WTC11 (cell line): ENCODE measurements around the gene MAP3K6. TPM values are rescaled to one million over a fixed set of nuclear protein-coding genes. Genes with fewer than 3 reads are reported as not detected.

Experiments
- ATAC-seq: fragments of 200-7000 bp; cut with Tn5 transposase; 2 replicates; pipeline ENCODE4 v1.10.0; 2021; ENCODE audit warnings: mild to moderate bottlenecking, moderate library complexity
- CTCF ChIA-PET: fragments of 300-600 bp; sonication (Branson Sonifier 250); formaldehyde crosslinking; loops from one replicate; lab custom pipeline; 2021; ENCODE audit warnings: antibody characterized with exemption; lab: Charles Lee
- POLR2A ChIA-PET: fragments of 350-600 bp; sonication (Branson Sonifier 250); formaldehyde crosslinking; loops from one replicate; lab custom pipeline; 2021; ENCODE audit warnings: antibody characterized with exemption; lab: Charles Lee
- DNase-seq: peaks from one replicate; pipeline ENCODE4 v3.0.0; 2021; ENCODE audit warnings: low spot score
- H3K27ac Mint-ChIP-seq: 2 replicates; pipeline ENCODE4 v1.8.0; 2021; ENCODE audit warnings: mixed read lengths
- H3K27me3 Mint-ChIP-seq: 2 replicates; pipeline ENCODE4 v1.8.0; 2021; ENCODE audit warnings: low read depth, mild to moderate bottlenecking, moderate library complexity, mixed read lengths
- H3K36me3 Mint-ChIP-seq: 2 replicates; pipeline ENCODE4 v1.8.0; 2021; ENCODE audit warnings: mixed read lengths
- H3K4me1 Mint-ChIP-seq: 2 replicates; pipeline ENCODE4 v1.8.0; 2022; ENCODE audit warnings: mixed read lengths
- H3K4me3 Mint-ChIP-seq: 2 replicates; pipeline ENCODE4 v1.8.0; 2021; ENCODE audit warnings: mild to moderate bottlenecking, moderate library complexity, mixed read lengths
- H3K9me3 Mint-ChIP-seq: 2 replicates; pipeline ENCODE4 v1.8.0; 2021; ENCODE audit warnings: mixed read lengths
- AR ChIP-seq: fragments of 250-450 bp; sonication (Bioruptor Pico); IDR thresholded peaks from 2 replicates; pipeline ENCODE4 v1.9.0; 2021; ENCODE audit warnings: mild to moderate bottlenecking
- ATF1 ChIP-seq: sonication (generic); formaldehyde crosslinking; IDR thresholded peaks from 2 replicates; pipeline ENCODE4 v1.8.1; 2023; ENCODE audit warnings: mild to moderate bottlenecking, moderate library complexity, missing genetic modification reagents
- CREB1 ChIP-seq: sonication (generic); formaldehyde crosslinking; IDR thresholded peaks from 2 replicates; pipeline ENCODE4 v1.8.0; 2023; ENCODE audit warnings: mild to moderate bottlenecking, missing genetic modification reagents
- E2F1 ChIP-seq: sonication (generic); formaldehyde crosslinking; IDR thresholded peaks from 2 replicates; pipeline ENCODE4 v1.8.0; 2022; ENCODE audit warnings: mild to moderate bottlenecking, missing genetic modification reagents
- EMX1 ChIP-seq: fragments of 250-450 bp; sonication (Bioruptor Pico); IDR thresholded peaks from 2 replicates; pipeline ENCODE4 v1.8.0; 2021; ENCODE audit warnings: mild to moderate bottlenecking
- ETV6 ChIP-seq: sonication (generic); formaldehyde crosslinking; IDR thresholded peaks from 2 replicates; pipeline ENCODE4 v1.8.1; 2022; ENCODE audit warnings: mild to moderate bottlenecking, missing genetic modification reagents
- JAZF1 ChIP-seq: fragments of 250-450 bp; sonication (Bioruptor Pico); IDR thresholded peaks from 2 replicates; pipeline ENCODE4 v1.9.0; 2021; ENCODE audit warnings: moderate library complexity, mild to moderate bottlenecking, inconsistent platforms
- KAT7 ChIP-seq: sonication (generic); formaldehyde crosslinking; IDR thresholded peaks from 2 replicates; pipeline ENCODE4 v1.8.1; 2023; ENCODE audit warnings: missing genetic modification reagents, mild to moderate bottlenecking, borderline replicate concordance
- NR1H2 ChIP-seq: sonication (generic); formaldehyde crosslinking; IDR thresholded peaks from 2 replicates; pipeline ENCODE4 v1.9.0; 2021; ENCODE audit warnings: mild to moderate bottlenecking, moderate library complexity, missing genetic modification reagents
- PRDM15 ChIP-seq: sonication (generic); formaldehyde crosslinking; IDR thresholded peaks from 2 replicates; pipeline ENCODE4 v1.8.0; 2022; ENCODE audit warnings: missing genetic modification reagents
- SP1 ChIP-seq: sonication (generic); formaldehyde crosslinking; conservative IDR thresholded peaks from 2 replicates; pipeline ENCODE4 v1.8.1; 2022; ENCODE audit warnings: missing genetic modification reagents
- TEAD4 ChIP-seq: sonication (generic); formaldehyde crosslinking; IDR thresholded peaks from 2 replicates; pipeline ENCODE4 v1.8.0; 2022; ENCODE audit warnings: mild to moderate bottlenecking, missing genetic modification reagents
- TP53 ChIP-seq: sonication (generic); formaldehyde crosslinking; IDR thresholded peaks from 2 replicates; pipeline ENCODE4 v1.8.1; 2023; ENCODE audit warnings: mild to moderate bottlenecking, missing genetic modification reagents
- USF2 ChIP-seq: sonication (generic); formaldehyde crosslinking; IDR thresholded peaks from 2 replicates; pipeline ENCODE4 v1.8.1; 2023; ENCODE audit warnings: mild to moderate bottlenecking, missing genetic modification reagents, moderate library complexity
- ZBTB21 ChIP-seq: sonication (generic); formaldehyde crosslinking; IDR thresholded peaks from 2 replicates; pipeline ENCODE4 v1.8.1; 2023; ENCODE audit warnings: mild to moderate bottlenecking, missing genetic modification reagents, borderline replicate concordance
- ZNF121 ChIP-seq: sonication (generic); formaldehyde crosslinking; IDR thresholded peaks from 2 replicates; pipeline ENCODE4 v1.8.0; 2023; ENCODE audit warnings: missing genetic modification reagents
- ZNF423 ChIP-seq: fragments of 250-450 bp; sonication (Bioruptor Pico); IDR thresholded peaks from 2 replicates; pipeline ENCODE4 v2.1.2; 2022; ENCODE audit warnings: mild to moderate bottlenecking, moderate library complexity
- ZNF671 ChIP-seq: fragments of 250-450 bp; sonication (Bioruptor Pico); IDR thresholded peaks from 2 replicates; pipeline ENCODE4 v1.8.0; 2021; ENCODE audit warnings: mild to moderate bottlenecking
- total RNA-seq: library from RNA; stranded (reverse); gene quantifications from 3 replicates; pipeline ENCODE4 v1.2.3, GENCODE V29; 2021

Gene MAP3K6
- total RNA-seq, 1 experiment from 2014 or later: 15.0 TPM

- TF ChIP-seq E2F1 (CRISPR knock-in tag) (no peak), ZNF671 (CRISPR knock-in tag) (no peak), TEAD4 (CRISPR knock-in tag) (no peak), ZBTB21 (CRISPR knock-in tag) (no peak), ETV6 (CRISPR knock-in tag) (no peak), ATF1 (CRISPR knock-in tag) (no peak)
Observed at GRCh38 chr1:27307874-27308598, 58.7 kb downstream of the MAP3K6 start (continued).

- POLR2A ChIA-PET: interaction anchor here (0.5 to 2.6 kb wide), 10 partner anchors 11 to 1362 kb away, joined by 3 to 21 read pairs (median 3); partner anchors contain the start of genes AHDC1, CD164L2, MAP3K6 and SYTL1
- peak overlapping the region; percentile 50 for H3K4me3 Mint-ChIP-seq
- TF ChIP-seq PRDM15 (CRISPR knock-in tag) (0 out of 2 replicates have a peak, but pooled peaks have one; percentile 40), ZNF121 (CRISPR knock-in tag) (no peak), ZNF423 (peak; percentile 71), USF2 (CRISPR knock-in tag) (0 out of 2 replicates have a peak, but pooled peaks have one; percentile 16), SP1 (CRISPR knock-in tag) (peak; percentile 46; the same call in 1 of the 2 replicates), KAT7 (CRISPR knock-in tag) (0 out of 2 replicates have a peak, but pooled peaks have one; percentile 52), CREB1 (no peak)
- DNase-seq (peak; percentile 67), ATAC-seq (peak; percentile 85)
- H3K27me3 Mint-ChIP-seq: peaks cover 4% of the 10 kb centered on the region
- H3K4me1 Mint-ChIP-seq: peaks cover 25% of the 10 kb centered on the region
- peak overlapping the region; percentile 79 for H3K27ac Mint-ChIP-seq
- CTCF ChIA-PET: interaction anchor here (0.6 to 9.3 kb wide), 44 partner anchors 8 to 362 kb away, joined by 3 to 124 read pairs (median 6); partner anchors contain the start of genes CD164L2, KDF1, MAP3K6 and SYTL1
- no peaks in the 10 kb centered on the region for H3K9me3 Mint-ChIP-seq
- H3K36me3 Mint-ChIP-seq: peaks cover under 1% of the 10 kb centered on the region
Observed at GRCh38 chr1:27306892-27307761, 59.6 kb downstream of the MAP3K6 start.

GRCh38 chr1:27306071-27306470 is 60.7 kb downstream of the MAP3K6 start:
- TF ChIP-seq NR1H2 (no peak), JAZF1 (no peak), TP53 (CRISPR knock-in tag) (no peak), EMX1 (CRISPR knock-in tag) (no peak), KAT7 (CRISPR knock-in tag) (no peak), AR (CRISPR knock-in tag) (no peak)
- POLR2A ChIA-PET: interaction anchor here (1.0 to 2.6 kb wide), 3 partner anchors 44 to 298 kb away, joined by 3 to 11 read pairs (median 3); partner anchors contain the start of gene AHDC1

More at GRCh38 chr1:27306071-27306470, 60.7 kb downstream of the MAP3K6 start:
- no peak overlapping the region for H3K27ac Mint-ChIP-seq
- no peaks in the 10 kb centered on the region for H3K27me3 Mint-ChIP-seq
- peaks cover 35% of the 10 kb centered on the region for H3K4me1 Mint-ChIP-seq
- ATAC-seq: no peak
- no peak overlapping the region for H3K4me3 Mint-ChIP-seq
- H3K36me3 Mint-ChIP-seq: peaks cover 3% of the 10 kb centered on the region
- CTCF ChIA-PET: interaction anchor here (0.9 to 9.3 kb wide), 21 partner anchors 7 to 300 kb away, joined by 3 to 124 read pairs (median 12); partner anchors contain the start of genes MAP3K6, SYTL1, TMEM222 and WASF2
- no peaks in the 10 kb centered on the region for H3K9me3 Mint-ChIP-seq
- DNase-seq: no peak
